DMS114 treated with DMSO at 0.1 percent for 48 hours (cell line): ENCODE data around the gene ERCC5.

ENCODE experiments used
- DNase-seq: peaks from one replicate; lab custom pipeline; 2025; ENCODE audit not compliant: unreplicated experiment; lab: John Stamatoyannopoulos, UW

Gene ERCC5

GRCh38 chr13:102845630-102846260, at the start of gene ERCC5:
Gene ERCC5, plus strand, starts transcription at chr13:102846032. Its CDS starts 235 bp downstream, at chr13:102846267.
- DNase-seq: peak; percentile 84

GRCh38 chr13:102798581-102799425, 47.0 kb upstream of the ERCC5 start, which contains the start of the genes BIVM and POGLUT2:
Gene BIVM, plus strand, starts transcription at chr13:102799119. Its CDS starts 8,149 bp downstream, at chr13:102807268.
Gene POGLUT2, minus strand, starts transcription at chr13:102798976. Its CDS starts 306 bp downstream, at chr13:102798670.
- peak; percentile 81 for DNase-seq

- no peak for DNase-seq
Observed at GRCh38 chr13:102799426-102800144, 46.2 kb upstream of the ERCC5 start.

- peak; percentile 19 for DNase-seq
Observed at GRCh38 chr13:102800145-102801041, 45.4 kb upstream of the ERCC5 start.

GRCh38 chr13:102805680-102806079, 40.2 kb upstream of the ERCC5 start:
- no peak for DNase-seq

- DNase-seq: no peak
Observed at GRCh38 chr13:102807699-102808098, 38.1 kb upstream of the ERCC5 start.

GRCh38 chr13:102812611-102813287, 33.1 kb upstream of the ERCC5 start:
- DNase-seq: no peak

GRCh38 chr13:102814025-102814607, 31.7 kb upstream of the ERCC5 start:
- no peak for DNase-seq

GRCh38 chr13:102814793-102815192, 31.0 kb upstream of the ERCC5 start:
- DNase-seq: no peak

- DNase-seq: no peak
Observed at GRCh38 chr13:102815788-102816187, 30.0 kb upstream of the ERCC5 start.

- no peak for DNase-seq
Observed at GRCh38 chr13:102816708-102817107, 29.1 kb upstream of the ERCC5 start.

GRCh38 chr13:102817241-102817640, 28.6 kb upstream of the ERCC5 start:
- no peak for DNase-seq

- DNase-seq: no peak
Observed at GRCh38 chr13:102817907-102818306, 27.9 kb upstream of the ERCC5 start.

GRCh38 chr13:102825400-102825799, 20.4 kb upstream of the ERCC5 start:
- no peak for DNase-seq

GRCh38 chr13:102825921-102826706, 19.7 kb upstream of the ERCC5 start:
- no peak for DNase-seq

- no peak for DNase-seq
Observed at GRCh38 chr13:102830646-102831045, 15.2 kb upstream of the ERCC5 start.

GRCh38 chr13:102836471-102836870, 9.4 kb upstream of the ERCC5 start:
- no peak for DNase-seq

- DNase-seq: no peak
Observed at GRCh38 chr13:102838273-102838672, 7.6 kb upstream of the ERCC5 start.

GRCh38 chr13:102838982-102839381, 6.8 kb upstream of the ERCC5 start:
- no peak for DNase-seq
